GM12891 (cell line): ENCODE data around the gene UNC5C.

ENCODE experiments used
- DNase-seq: peaks from one replicate; pipeline ENCODE4 v3.0.0; 2011; ENCODE audit warnings: low spot score; ENCODE audit not compliant: insufficient read length
- FAIRE-seq: peaks from 2 replicates; lab custom pipeline; 2011; peaks lifted over from hg19 to GRCh38; lab: Jason Lieb, UNC
- PAX5 ChIP-seq: IDR thresholded peaks from 2 replicates; pipeline ENCODE4 v1.6.1; 2011; ENCODE audit warnings: low read length, moderate library complexity, mild to moderate bottlenecking; ENCODE audit not compliant: insufficient read depth, severe bottlenecking
- POLR2A ChIP-seq: IDR thresholded peaks from 2 replicates; pipeline ENCODE4 v1.6.1; 2011; ENCODE audit warnings: low read depth, low read length, control low read depth
- POLR2AphosphoS5 ChIP-seq: IDR thresholded peaks from 2 replicates; pipeline ENCODE4 v1.6.1; 2011; ENCODE audit warnings: low read depth, low read length, control low read depth
- POU2F2 ChIP-seq: IDR thresholded peaks from 2 replicates; pipeline ENCODE4 v1.6.1; 2011; ENCODE audit warnings: low read depth, mild to moderate bottlenecking, control low read depth, low read length, moderate library complexity
- SPI1 ChIP-seq: IDR thresholded peaks from 2 replicates; pipeline ENCODE4 v1.6.1; 2011; ENCODE audit warnings: low read depth, low read length, control low read depth
- TAF1 ChIP-seq: IDR thresholded peaks from 2 replicates; pipeline ENCODE4 v1.6.1; 2011; ENCODE audit warnings: low read depth, low read length, control low read depth

UNC5C gene

GRCh38 chr4:95212692-95213091, 336.1 kb downstream of the UNC5C start:
- DNase-seq, result no peak
- FAIRE-seq, result no peak
- TF ChIP-seq TAF1, result no peak

DNA sequence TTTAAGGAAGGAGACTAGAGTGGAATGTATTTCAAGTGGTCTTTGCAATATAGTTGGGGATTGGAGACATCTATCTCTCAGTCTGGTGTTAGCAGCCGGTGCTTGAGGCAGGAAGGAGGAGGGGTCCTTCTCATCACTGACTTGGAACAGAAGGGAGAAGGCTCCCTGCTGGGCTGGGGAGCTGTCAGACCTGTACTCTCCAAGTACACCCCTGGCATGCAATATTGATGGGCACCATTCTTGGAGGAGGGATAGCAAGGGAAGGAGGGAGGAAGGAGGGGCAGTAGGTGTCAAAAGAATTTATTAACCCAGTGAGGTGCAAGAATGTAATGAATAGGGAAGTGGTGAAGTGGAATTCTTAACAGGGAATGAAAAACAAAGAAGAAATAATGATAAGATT, 338.8 kb downstream of the UNC5C start:
- DNase-seq, result no peak
- FAIRE-seq, result no peak
- TF ChIP-seq POU2F2 (no peak), PAX5 (no peak), POLR2A (no peak), SPI1 (no peak), TAF1 (no peak), POLR2AphosphoS5 (no peak)

- DNase-seq, result no peak
- FAIRE-seq, result no peak
- TF ChIP-seq POU2F2, result no peak
Measured at GRCh38 chr4:95204873-95205272, 343.9 kb downstream of the UNC5C start.

- FAIRE-seq (no peak), DNase-seq (no peak)
- TF ChIP-seq POLR2AphosphoS5, result no peak
- TF ChIP-seq POLR2A, result no peak
- TF ChIP-seq POU2F2, result no peak
- no peak for TF ChIP-seq TAF1
- no peak for TF ChIP-seq SPI1
- TF ChIP-seq PAX5, result no peak
Measured at GRCh38 chr4:95204267-95204844, 344.4 kb downstream of the UNC5C start.

GRCh38 chr4:95198961-95199360, 349.8 kb downstream of the UNC5C start:
- no peak for FAIRE-seq
- DNase-seq, result no peak
- TF ChIP-seq POLR2A (no peak), POLR2AphosphoS5 (no peak), POU2F2 (no peak), TAF1 (no peak), SPI1 (no peak), PAX5 (no peak)

DNA sequence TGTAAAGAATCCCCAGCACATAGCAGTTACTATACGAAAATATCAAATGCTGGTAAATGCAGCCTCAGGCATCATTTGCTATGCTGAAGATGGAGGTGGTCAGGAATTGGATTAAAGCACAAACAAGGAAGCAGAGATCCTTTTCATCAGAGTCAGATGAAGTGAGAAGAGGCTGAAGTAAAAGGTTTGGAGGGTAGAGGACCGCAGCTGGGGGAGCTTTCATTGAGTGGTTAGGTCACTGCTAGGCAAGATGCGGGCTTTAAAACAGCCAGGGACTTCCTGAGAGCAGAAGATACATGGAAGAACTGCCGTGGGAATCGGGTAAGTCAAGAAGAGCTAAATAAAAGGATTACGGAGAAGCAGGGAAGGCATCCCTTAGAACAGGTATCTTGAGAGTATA, 351.4 kb downstream of the UNC5C start:
- FAIRE-seq, result no peak

GRCh38 chr4:95193391-95194224, 355.2 kb downstream of the UNC5C start:
- TF ChIP-seq POU2F2, result no peak
- no peak for TF ChIP-seq TAF1
- TF ChIP-seq SPI1, result no peak
- no peak for TF ChIP-seq POLR2A
- DNase-seq (no peak), FAIRE-seq (no peak)

More for the DNA sequence above, 351.4 kb downstream of the UNC5C start:
- DNase-seq, result no peak
- TF ChIP-seq SPI1, result no peak
- no peak for TF ChIP-seq PAX5
- TF ChIP-seq POU2F2, result no peak
- TF ChIP-seq POLR2AphosphoS5, result no peak
- TF ChIP-seq POLR2A, result no peak

- TF ChIP-seq POLR2AphosphoS5 (no peak), TAF1 (no peak), SPI1 (no peak)
- DNase-seq (no peak), FAIRE-seq (no peak)
Measured at GRCh38 chr4:95191537-95191936, 357.2 kb downstream of the UNC5C start.

- TF ChIP-seq POLR2A, result no peak
- no peak for TF ChIP-seq POU2F2
- no peak for TF ChIP-seq PAX5
- DNase-seq (no peak), FAIRE-seq (no peak)
Measured at GRCh38 chr4:95190751-95191436, 357.9 kb downstream of the UNC5C start.

DNA sequence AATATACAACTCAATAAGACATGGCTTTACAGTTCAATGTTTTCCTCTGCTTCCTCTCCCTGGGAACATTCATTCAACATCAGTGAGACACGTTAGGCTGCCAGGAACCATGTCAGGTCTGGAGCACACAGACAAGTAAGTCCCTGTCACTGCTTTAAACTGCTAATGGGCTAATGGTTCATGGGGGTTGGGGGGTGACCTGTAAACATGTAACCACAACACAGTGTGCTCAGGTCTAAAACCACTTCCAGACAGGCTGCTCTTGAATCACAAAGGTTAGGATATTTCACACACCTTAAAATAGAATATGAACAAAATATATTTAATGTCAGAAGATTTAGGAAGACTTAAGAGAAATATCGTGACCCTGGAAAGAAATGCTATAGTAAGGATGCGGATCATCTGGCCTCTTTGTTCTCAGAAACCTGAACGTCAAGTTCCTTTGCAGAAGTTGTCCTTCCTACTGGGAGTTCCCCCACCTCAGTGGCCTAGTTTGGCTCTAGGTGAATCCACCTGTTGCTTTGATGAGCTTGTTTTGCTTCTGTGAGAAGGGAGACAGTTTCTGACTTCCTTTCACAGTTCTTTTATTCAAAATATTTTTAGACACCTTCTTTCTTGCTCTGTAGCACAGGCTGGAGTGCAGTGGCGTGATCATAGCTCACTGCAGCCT, 359.9 kb downstream of the UNC5C start:
- FAIRE-seq, result no peak
- no peak for DNase-seq
- no peak for TF ChIP-seq POU2F2
- TF ChIP-seq PAX5, result no peak
- no peak for TF ChIP-seq TAF1
- TF ChIP-seq SPI1, result no peak
- TF ChIP-seq POLR2AphosphoS5, result no peak
